ENCODE results near the gene IRX5.
A peak's percentile ranks its signal among the peaks of the same experiment; 100 is the strongest.

IRX5 gene

GRCh38 chr16:54930869-54931119, 129 bp downstream of the IRX5 start:
- Histone ChIP-seq H3K4me1 (ENCODE audit: control extremely low read depth in 1 of 4, control insufficient read depth in 4 of 4, insufficient read depth in 4 of 4, low read length in 3 of 4) (peaks cover 2 to 35% (median 28%) of the 10 kb centered on the region in 4 experiments), H3K4me3 (ENCODE audit: control insufficient read depth in 1 of 7, extremely low read depth in 1 of 7, insufficient read depth in 4 of 7, low read depth in 2 of 7, low read length in 6 of 7) (peak overlapping the region; percentile 32 to 76 (median 56)), H3K27me3 (replicated peaks in 2 of 5; ENCODE audit: control insufficient read depth in 4 of 5, insufficient read depth in 5 of 5, low read length in 4 of 5) (peaks cover 27 to 92% (median 37%) of the 10 kb centered on the region in 5 experiments), H3K9me3 (ENCODE audit: control extremely low read depth in 1 of 5, control insufficient read depth in 4 of 5, insufficient read depth in 2 of 5, low read depth in 1 of 5, low read length in 4 of 5) (no peaks in the 10 kb centered on the region), H3K27ac (ENCODE audit: insufficient read depth in 1 of 2, low read depth in 1 of 2, low read length in 2 of 2, poor library complexity in 1 of 2, severe bottlenecking in 2 of 2) (no peak overlapping the region), H3K36me3 (ENCODE audit: control insufficient read depth in 4 of 4, insufficient read depth in 4 of 4, low read length in 3 of 4) (no peaks in the 10 kb centered on the region)
- ChIA-PET POLR2A (no interaction called here), CTCF (interaction anchor here (1.4 kb wide), 1 partner anchor 643 kb away, joined by 4 read pairs; no protein-coding TSS in a partner anchor)
- WGBS (ENCODE audit: insufficient coverage) = 0% methylated on average over 24 of the region's 24 CpGs
- DNase-seq = no peak

GRCh38 chr16:54931120-54932014, 702 bp downstream of the IRX5 start:
- H3K9me3 ChIP-seq (ENCODE audit: control extremely low read depth in 1 of 5, control insufficient read depth in 4 of 5, insufficient read depth in 2 of 5, low read depth in 1 of 5, low read length in 4 of 5) = no peaks in the 10 kb centered on the region
- DNase-seq = peak in 2 of 3 donors; percentile 39 to 56
- WGBS (ENCODE audit: insufficient coverage) = 3% methylated on average over 79 of the region's 91 CpGs
- POLR2A ChIA-PET = interaction anchor here (0.6 kb wide), 1 partner anchor 982 kb away, joined by 5 read pairs; no protein-coding TSS in a partner anchor
- no peaks in the 10 kb centered on the region for H3K36me3 ChIP-seq (ENCODE audit: control insufficient read depth in 4 of 4, insufficient read depth in 4 of 4, low read length in 3 of 4)
- H3K27ac ChIP-seq (ENCODE audit: insufficient read depth in 1 of 2, low read depth in 1 of 2, low read length in 2 of 2, poor library complexity in 1 of 2, severe bottlenecking in 2 of 2) = no peak overlapping the region
- H3K4me3 ChIP-seq (ENCODE audit: control insufficient read depth in 1 of 7, extremely low read depth in 1 of 7, insufficient read depth in 4 of 7, low read depth in 2 of 7, low read length in 6 of 7) = peak overlapping the region; percentile 32 to 76 (median 56)
- CTCF ChIA-PET = interaction anchor here (1.3 to 1.4 kb wide), 3 partner anchors 326 to 649 kb away, joined by 4 to 7 read pairs (median 4); no protein-coding TSS in a partner anchor
- H3K27me3 ChIP-seq (replicated peaks in 2 of 5; ENCODE audit: control insufficient read depth in 4 of 5, insufficient read depth in 5 of 5, low read length in 4 of 5) = peaks cover 22 to 92% (median 39%) of the 10 kb centered on the region in 5 experiments
- H3K4me1 ChIP-seq (ENCODE audit: control extremely low read depth in 1 of 4, control insufficient read depth in 4 of 4, insufficient read depth in 4 of 4, low read length in 3 of 4) = peaks cover 2 to 37% (median 30%) of the 10 kb centered on the region in 4 experiments

- Histone ChIP-seq H3K27ac (ENCODE audit: insufficient read depth in 1 of 2, low read depth in 1 of 2, low read length in 2 of 2, poor library complexity in 1 of 2, severe bottlenecking in 2 of 2) (no peak overlapping the region), H3K36me3 (ENCODE audit: control insufficient read depth in 4 of 4, insufficient read depth in 4 of 4, low read length in 3 of 4) (no peaks in the 10 kb centered on the region), H3K9me3 (ENCODE audit: control extremely low read depth in 1 of 5, control insufficient read depth in 4 of 5, insufficient read depth in 2 of 5, low read depth in 1 of 5, low read length in 4 of 5) (no peaks in the 10 kb centered on the region), H3K27me3 (replicated peaks in 2 of 5; ENCODE audit: control insufficient read depth in 4 of 5, insufficient read depth in 5 of 5, low read length in 4 of 5) (peaks cover 16 to 93% (median 46%) of the 10 kb centered on the region in 5 experiments), H3K4me3 (ENCODE audit: control insufficient read depth in 1 of 7, extremely low read depth in 1 of 7, insufficient read depth in 4 of 7, low read depth in 2 of 7, low read length in 6 of 7) (no peak overlapping the region), H3K4me1 (ENCODE audit: control extremely low read depth in 1 of 4, control insufficient read depth in 4 of 4, insufficient read depth in 4 of 4, low read length in 3 of 4) (peaks cover 2 to 45% (median 36%) of the 10 kb centered on the region in 4 experiments)
- DNase-seq = no peak
- ChIA-PET CTCF (interaction anchor here (1.3 to 1.4 kb wide), 3 partner anchors 325 to 649 kb away, joined by 4 to 7 read pairs (median 4); no protein-coding TSS in a partner anchor), POLR2A (interaction anchor here (0.6 kb wide), 1 partner anchor 983 kb away, joined by 5 read pairs; no protein-coding TSS in a partner anchor)
- WGBS (ENCODE audit: insufficient coverage) = 10% methylated on average over 29 of the region's 48 CpGs
Observed at GRCh38 chr16:54932021-54932660, 1.5 kb downstream of the IRX5 start.

- POLR2A ChIA-PET = no interaction called here
- no peak overlapping the region for H3K4me3 ChIP-seq (ENCODE audit: control insufficient read depth in 1 of 7, extremely low read depth in 1 of 7, insufficient read depth in 4 of 7, low read depth in 2 of 7, low read length in 6 of 7)
- no peak overlapping the region for H3K27ac ChIP-seq (ENCODE audit: insufficient read depth in 1 of 2, low read depth in 1 of 2, low read length in 2 of 2, poor library complexity in 1 of 2, severe bottlenecking in 2 of 2)
- no peak for DNase-seq
- peaks cover 15 to 93% (median 43%) of the 10 kb centered on the region in 5 experiments for H3K27me3 ChIP-seq (replicated peaks in 2 of 5; ENCODE audit: control insufficient read depth in 4 of 5, insufficient read depth in 5 of 5, low read length in 4 of 5)
- H3K4me1 ChIP-seq (ENCODE audit: control extremely low read depth in 1 of 4, control insufficient read depth in 4 of 4, insufficient read depth in 4 of 4, low read length in 3 of 4) = peaks cover 2 to 49% (median 42%) of the 10 kb centered on the region in 4 experiments
- no peaks in the 10 kb centered on the region for H3K36me3 ChIP-seq (ENCODE audit: control insufficient read depth in 4 of 4, insufficient read depth in 4 of 4, low read length in 3 of 4)
- no peaks in the 10 kb centered on the region for H3K9me3 ChIP-seq (ENCODE audit: control extremely low read depth in 1 of 5, control insufficient read depth in 4 of 5, insufficient read depth in 2 of 5, low read depth in 1 of 5, low read length in 4 of 5)
- WGBS (ENCODE audit: insufficient coverage) = 4% methylated on average over 44 of the region's 52 CpGs
- CTCF ChIA-PET = no interaction called here
Observed at GRCh38 chr16:54932737-54933254, 2.1 kb downstream of the IRX5 start.

- Histone ChIP-seq H3K27ac (ENCODE audit: insufficient read depth in 1 of 2, low read depth in 1 of 2, low read length in 2 of 2, poor library complexity in 1 of 2, severe bottlenecking in 2 of 2) (no peak overlapping the region), H3K9me3 (ENCODE audit: control extremely low read depth in 1 of 5, control insufficient read depth in 4 of 5, insufficient read depth in 2 of 5, low read depth in 1 of 5, low read length in 4 of 5) (no peaks in the 10 kb centered on the region), H3K36me3 (ENCODE audit: control insufficient read depth in 4 of 4, insufficient read depth in 4 of 4, low read length in 3 of 4) (no peaks in the 10 kb centered on the region), H3K4me1 (ENCODE audit: control extremely low read depth in 1 of 4, control insufficient read depth in 4 of 4, insufficient read depth in 4 of 4, low read length in 3 of 4) (peaks cover 2 to 50% (median 41%) of the 10 kb centered on the region in 4 experiments), H3K4me3 (ENCODE audit: control insufficient read depth in 1 of 7, extremely low read depth in 1 of 7, insufficient read depth in 4 of 7, low read depth in 2 of 7, low read length in 6 of 7) (no peak overlapping the region), H3K27me3 (replicated peaks in 2 of 5; ENCODE audit: control insufficient read depth in 4 of 5, insufficient read depth in 5 of 5, low read length in 4 of 5) (peaks cover 15 to 94% (median 43%) of the 10 kb centered on the region in 5 experiments)
- 6% methylated on average over 59 of the region's 68 CpGs for WGBS (ENCODE audit: insufficient coverage)
- no peak for DNase-seq
- POLR2A ChIA-PET = no interaction called here
- CTCF ChIA-PET = no interaction called here
Observed at GRCh38 chr16:54933281-54934011, 2.8 kb downstream of the IRX5 start.

GRCh38 chr16:54934481-54935265, 4.0 kb downstream of the IRX5 start:
- ChIA-PET CTCF (interaction anchor here (1.5 to 2.6 kb wide), 3 partner anchors 8 to 988 kb away, joined by 4 to 9 read pairs (median 5); no protein-coding TSS in a partner anchor), POLR2A (no interaction called here)
- H3K27me3 ChIP-seq (replicated peaks in 2 of 5; ENCODE audit: control insufficient read depth in 4 of 5, insufficient read depth in 5 of 5, low read length in 4 of 5) = peaks cover 15 to 99% (median 50%) of the 10 kb centered on the region in 5 experiments
- H3K4me1 ChIP-seq (ENCODE audit: control extremely low read depth in 1 of 4, control insufficient read depth in 4 of 4, insufficient read depth in 4 of 4, low read length in 3 of 4) = peaks cover 2 to 44% (median 32%) of the 10 kb centered on the region in 4 experiments
- H3K4me3 ChIP-seq (ENCODE audit: control insufficient read depth in 1 of 7, extremely low read depth in 1 of 7, insufficient read depth in 4 of 7, low read depth in 2 of 7, low read length in 6 of 7) = no peak overlapping the region
- 12% methylated on average over 22 of the region's 30 CpGs for WGBS (ENCODE audit: insufficient coverage)
- H3K27ac ChIP-seq (ENCODE audit: insufficient read depth in 1 of 2, low read depth in 1 of 2, low read length in 2 of 2, poor library complexity in 1 of 2, severe bottlenecking in 2 of 2) = no peak overlapping the region
- peak in 2 of 3 donors; percentile 37 to 40 for DNase-seq
- H3K36me3 ChIP-seq (ENCODE audit: control insufficient read depth in 4 of 4, insufficient read depth in 4 of 4, low read length in 3 of 4) = no peaks in the 10 kb centered on the region
- H3K9me3 ChIP-seq (ENCODE audit: control extremely low read depth in 1 of 5, control insufficient read depth in 4 of 5, insufficient read depth in 2 of 5, low read depth in 1 of 5, low read length in 4 of 5) = no peaks in the 10 kb centered on the region

Data from common myeloid progenitor, CD34-positive (primary cell).